ENCODE measurements around the gene SYNM. TPM values are rescaled to one million over a fixed set of nuclear protein-coding genes. Genes with fewer than 3 reads are reported as not detected.

SYNM gene
- total and polyA plus RNA-seq, 2 of the 8 experiments (the other 6 are each of a cell fraction or from before 2014, with no cell fraction given), result 0.89 to 2.0 TPM

DNA sequence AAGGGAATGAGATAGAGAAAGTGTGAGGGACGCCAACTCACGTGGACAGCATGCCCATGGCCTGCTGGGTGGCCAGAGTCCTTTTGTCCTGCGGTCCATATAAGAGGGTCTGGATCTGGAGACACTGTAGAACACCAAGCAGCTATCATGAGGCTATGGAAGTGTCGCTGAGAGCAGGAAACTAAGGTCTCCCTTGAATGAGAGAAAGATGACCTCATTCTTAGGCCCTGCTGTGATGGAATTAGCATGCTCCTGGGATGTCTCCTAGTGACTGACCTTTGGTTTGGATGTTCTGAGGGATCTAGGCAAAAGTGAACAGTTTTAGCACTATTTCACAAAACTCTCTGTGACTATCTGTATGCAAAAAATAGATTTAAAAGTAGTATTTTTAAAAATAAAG, 34.4 kb downstream of the SYNM start:
- DNase-seq (ENCODE audit: low read depth in 1 of 2, low spot score in 2 of 2), result no peak
- ChIA-PET CTCF (ENCODE audit: partially characterized antibody) (interaction anchor here (1.4 kb wide), 1 partner anchor 21 kb away, joined by 3 read pairs; no protein-coding TSS in a partner anchor), POLR2A (ENCODE audit: partially characterized antibody) (no interaction called here)
- Histone ChIP-seq H3K23me2 (ENCODE audit: low read depth, low read length) (no peaks in the 10 kb centered on the region), H3K4ac (replicated peaks; ENCODE audit: insufficient read length, low read depth, low read length) (no peak overlapping the region), H3K79me1 (ENCODE audit: low read depth, low read length) (no peaks in the 10 kb centered on the region), H3K4me3 (ENCODE audit: extremely low read depth in 1 of 4, insufficient read depth in 2 of 4, low read depth in 3 of 4, low read length in 4 of 4) (no peak overlapping the region), H2AK5ac (ENCODE audit: low read depth, low read length) (no peak overlapping the region), H3K27me3 (replicated peaks in 1 of 4; ENCODE audit: control insufficient read depth in 3 of 4, extremely low read depth in 1 of 4, insufficient read depth in 3 of 4, low read length in 3 of 4) (no peaks in the 10 kb centered on the region), H2BK120ac (replicated peaks; ENCODE audit: low read depth, low read length) (no peak overlapping the region), H4K20me1 (replicated peaks in 1 of 2; ENCODE audit: control insufficient read depth in 1 of 2, insufficient read depth in 2 of 2, low read length in 2 of 2) (no peaks in the 10 kb centered on the region), H4K91ac (replicated peaks; ENCODE audit: insufficient read length, low read length) (no peak overlapping the region), H2BK12ac (ENCODE audit: low read depth, low read length) (no peak overlapping the region), H3K56ac (replicated peaks; ENCODE audit: insufficient read length, low read depth, low read length) (no peak overlapping the region), H3K36me3 (ENCODE audit: control insufficient read depth in 2 of 4, insufficient read depth in 4 of 4, low read length in 3 of 4) (no peaks in the 10 kb centered on the region), H3K4me1 (replicated peaks in 1 of 4; ENCODE audit: control insufficient read depth in 3 of 4, insufficient read depth in 4 of 4, low read length in 3 of 4) (peaks cover 5 to 30% (median 18%) of the 10 kb centered on the region in 4 experiments), H2AFZ (ENCODE audit: low read length) (no peak overlapping the region), H4K8ac (ENCODE audit: extremely low read depth, insufficient read depth, low read length) (no peak overlapping the region), H2BK5ac (ENCODE audit: low read depth, low read length) (no peak overlapping the region), H3K9ac (replicated peaks in 1 of 4; ENCODE audit: extremely low read depth in 1 of 4, low read depth in 3 of 4, low read length in 3 of 4) (no peak overlapping the region), H2BK20ac (ENCODE audit: low read length) (no peak overlapping the region), H2BK15ac (ENCODE audit: low read length) (no peak overlapping the region), H3K27ac (ENCODE audit: low read depth, low read length) (no peak overlapping the region), H3K23ac (ENCODE audit: insufficient read length) (no peak overlapping the region), H3K4me2 (ENCODE audit: insufficient read depth in 1 of 2, low read depth in 2 of 2, low read length in 2 of 2) (no peak overlapping the region), H3K18ac (ENCODE audit: extremely low read depth, low read length) (no peak overlapping the region), H3K14ac (ENCODE audit: insufficient read length) (no peak overlapping the region), H3K9me3 (ENCODE audit: insufficient read depth in 2 of 2, low read depth in 1 of 2, low read length in 1 of 2) (no peaks in the 10 kb centered on the region), H3K79me2 (ENCODE audit: control insufficient read depth in 1 of 2, insufficient read depth in 2 of 2, low read length in 2 of 2) (no peaks in the 10 kb centered on the region), H4K5ac (ENCODE audit: insufficient read length, low read depth, low read length) (no peak overlapping the region)
- 88% methylated on average over 4 of the region's 4 CpGs; no CpG with 5 or more reads in 1 of the 2 experiments for WGBS, 2 experiments (ENCODE audit: extremely low coverage in 1 of 2, insufficient coverage in 1 of 2, insufficient read length in 1 of 2, insufficient replicate concordance in 2 of 2, low coverage in 1 of 2, low lambda C conversion rate in 2 of 2, missing lambda C conversion rate in 1 of 2)
- TF ChIP-seq SIRT6 (IDR thresholded peaks at IDR 0.05; ENCODE audit: low read length) (no peak), MAX (IDR thresholded peaks at IDR 0.05) (no peak), YY1 (IDR thresholded peaks at IDR 0.05; ENCODE audit: low read depth, low read length) (no peak), NRF1 (IDR thresholded peaks at IDR 0.05; ENCODE audit: low read depth, low read length) (no peak), ATF3 (IDR thresholded peaks at IDR 0.05; ENCODE audit: insufficient read depth, low read depth, low read length) (no peak), JUND (IDR thresholded peaks at IDR 0.05; ENCODE audit: low read length) (no peak), ZNF274 (IDR thresholded peaks at IDR 0.05; ENCODE audit: borderline replicate concordance, extremely low read depth, low read length) (no peak), JUN (IDR thresholded peaks at IDR 0.05; ENCODE audit: low read depth, low read length) (no peak), HDAC2 (IDR thresholded peaks at IDR 0.05; ENCODE audit: borderline replicate concordance in 1 of 2, low read depth in 2 of 2, low read length in 2 of 2) (no peak), RFX5 (IDR thresholded peaks at IDR 0.05; ENCODE audit: borderline replicate concordance, low read depth, low read length) (no peak)
- FAIRE-seq, result no peak
